ENCODE results near the gene DYTN. TPM values are rescaled to one million over a fixed set of nuclear protein-coding genes. Genes with fewer than 3 reads are reported as not detected.

DYTN gene
- total RNA-seq, 2 experiments from 2014 or later, result not detected

DNA sequence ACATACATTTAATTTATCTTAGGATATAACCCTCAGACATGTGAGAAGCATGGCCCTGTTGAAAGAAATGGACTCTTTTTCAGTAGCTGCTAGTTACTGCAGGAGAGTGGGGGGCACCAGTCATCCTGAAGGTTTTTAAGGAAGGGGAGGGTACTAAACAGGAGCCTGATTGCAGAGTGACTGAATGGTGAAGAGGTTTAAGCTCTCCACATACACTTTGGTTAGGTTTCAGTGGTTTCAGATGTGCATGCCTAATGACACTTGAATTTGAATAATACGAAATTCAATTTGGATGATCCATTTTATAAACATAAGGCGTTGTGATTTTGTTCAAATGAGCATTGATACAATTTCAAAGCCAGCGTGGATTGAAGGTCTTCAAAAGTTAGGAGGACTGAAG is 86.9 kb downstream of the DYTN start:
- TF ChIP-seq, protein P1, sequence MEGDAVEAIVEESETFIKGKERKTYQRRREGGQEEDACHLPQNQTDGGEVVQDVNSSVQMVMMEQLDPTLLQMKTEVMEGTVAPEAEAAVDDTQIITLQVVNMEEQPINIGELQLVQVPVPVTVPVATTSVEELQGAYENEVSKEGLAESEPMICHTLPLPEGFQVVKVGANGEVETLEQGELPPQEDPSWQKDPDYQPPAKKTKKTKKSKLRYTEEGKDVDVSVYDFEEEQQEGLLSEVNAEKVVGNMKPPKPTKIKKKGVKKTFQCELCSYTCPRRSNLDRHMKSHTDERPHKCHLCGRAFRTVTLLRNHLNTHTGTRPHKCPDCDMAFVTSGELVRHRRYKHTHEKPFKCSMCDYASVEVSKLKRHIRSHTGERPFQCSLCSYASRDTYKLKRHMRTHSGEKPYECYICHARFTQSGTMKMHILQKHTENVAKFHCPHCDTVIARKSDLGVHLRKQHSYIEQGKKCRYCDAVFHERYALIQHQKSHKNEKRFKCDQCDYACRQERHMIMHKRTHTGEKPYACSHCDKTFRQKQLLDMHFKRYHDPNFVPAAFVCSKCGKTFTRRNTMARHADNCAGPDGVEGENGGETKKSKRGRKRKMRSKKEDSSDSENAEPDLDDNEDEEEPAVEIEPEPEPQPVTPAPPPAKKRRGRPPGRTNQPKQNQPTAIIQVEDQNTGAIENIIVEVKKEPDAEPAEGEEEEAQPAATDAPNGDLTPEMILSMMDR (IDR thresholded peaks at IDR 0.05), result no peak
- Histone ChIP-seq H3K4me1 (ENCODE audit: insufficient read depth, low read length) (no peaks in the 10 kb centered on the region), H3K4me3 (ENCODE audit: low read length) (no peak overlapping the region), H3K9me3 (ENCODE audit: control insufficient read depth in 1 of 2, insufficient read depth in 1 of 2, low read length in 2 of 2) (no peaks in the 10 kb centered on the region), H3K36me3 (ENCODE audit: insufficient read depth, low read length) (no peaks in the 10 kb centered on the region), H3K27ac (ENCODE audit: low read depth in 1 of 2, low read length in 2 of 2) (no peak overlapping the region), H3K27me3 (ENCODE audit: control insufficient read depth in 1 of 2, insufficient read depth in 2 of 2, low read length in 2 of 2) (peaks cover 0 to 11% of the 10 kb centered on the region in 2 experiments)
- ChIA-PET POLR2A (no interaction called here), CTCF (no interaction called here)
- intact Hi-C loops (cut with DNase I, micrococcal nuclease), result no loop called here
- Mint-ChIP-seq H3K36me3 (ENCODE audit: low read depth) (no peaks in the 10 kb centered on the region), H3K27me3 (peaks cover 50% of the 10 kb centered on the region), H3K9me3 (no peaks in the 10 kb centered on the region), H3K4me3 (no peak overlapping the region), H3K27ac (no peak overlapping the region), H3K4me1 (ENCODE audit: low read depth) (no peaks in the 10 kb centered on the region)
- ATAC-seq (ENCODE audit: poor library complexity), result no peak
- no peak for DNase-seq

DNA sequence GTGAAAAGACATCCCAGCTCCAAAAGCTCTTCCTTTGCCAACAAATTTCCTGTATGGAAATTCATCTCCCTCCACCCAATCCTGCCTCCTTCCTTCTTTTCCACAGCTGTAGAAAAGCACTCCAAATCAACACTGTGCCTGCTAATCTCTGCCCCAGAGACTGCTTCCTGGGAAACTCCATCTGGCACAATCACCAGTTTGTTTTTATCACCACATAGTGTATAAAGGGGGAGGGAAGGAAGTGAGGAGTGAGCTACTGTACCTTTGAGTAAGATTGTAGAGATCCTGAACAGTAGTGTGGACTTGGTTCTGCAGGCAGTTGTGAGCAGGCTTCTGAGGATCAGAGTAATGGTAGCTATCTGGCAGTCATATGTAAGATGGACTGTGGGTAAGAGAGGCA is 90.6 kb downstream of the DYTN start:
- Histone ChIP-seq H3K4me1 (ENCODE audit: insufficient read depth, low read length) (no peaks in the 10 kb centered on the region), H3K27ac (ENCODE audit: low read depth in 1 of 2, low read length in 2 of 2) (no peak overlapping the region), H3K9me3 (ENCODE audit: control insufficient read depth in 1 of 2, insufficient read depth in 1 of 2, low read length in 2 of 2) (no peaks in the 10 kb centered on the region), H3K4me3 (ENCODE audit: low read length) (no peak overlapping the region), H3K27me3 (ENCODE audit: control insufficient read depth in 1 of 2, insufficient read depth in 2 of 2, low read length in 2 of 2) (peaks cover 0 to 5% of the 10 kb centered on the region in 2 experiments), H3K36me3 (ENCODE audit: insufficient read depth, low read length) (no peaks in the 10 kb centered on the region)
- no peak overlapping the region for H3K4me3 Mint-ChIP-seq
- H3K27me3 Mint-ChIP-seq, result peaks cover 35% of the 10 kb centered on the region
- DNase-seq, result no peak
- H3K4me1 Mint-ChIP-seq (ENCODE audit: low read depth), result no peaks in the 10 kb centered on the region
- ATAC-seq (ENCODE audit: poor library complexity), result no peak
- ChIA-PET CTCF (no interaction called here), POLR2A (no interaction called here)
- intact Hi-C loops (cut with DNase I, micrococcal nuclease), result no loop called here
- no peaks in the 10 kb centered on the region for H3K9me3 Mint-ChIP-seq
- no peak overlapping the region for H3K27ac Mint-ChIP-seq
- H3K36me3 Mint-ChIP-seq (ENCODE audit: low read depth), result no peaks in the 10 kb centered on the region
- TF ChIP-seq, protein P1 (IDR thresholded peaks at IDR 0.05), result no peak

DNA sequence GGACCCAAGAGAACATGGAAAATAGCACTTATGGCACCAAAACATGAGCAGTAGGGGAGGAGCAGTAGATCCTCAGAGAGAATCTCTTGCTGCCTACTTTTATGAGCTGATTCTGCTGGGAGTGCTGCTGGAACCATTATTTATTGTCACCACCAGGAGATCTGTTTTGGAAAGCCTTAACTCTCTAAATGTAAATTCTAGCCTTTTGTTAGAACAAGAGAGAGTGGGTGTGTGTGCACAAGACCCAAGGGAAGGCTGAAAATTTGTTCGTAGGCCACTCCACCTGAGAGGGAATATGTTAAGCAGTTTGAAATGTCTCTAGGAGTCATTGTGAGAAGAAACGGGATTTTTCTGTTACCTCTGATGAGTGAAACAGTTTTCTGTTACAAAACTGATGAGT is 92.1 kb downstream of the DYTN start:
- intact Hi-C loops (cut with DNase I, micrococcal nuclease), result no loop called here
- POLR2A ChIA-PET, result no interaction called here
- ATAC-seq (ENCODE audit: poor library complexity) (no peak), DNase-seq (no peak)
- Histone ChIP-seq H3K4me1 (ENCODE audit: insufficient read depth, low read length) (no peaks in the 10 kb centered on the region), H3K4me3 (ENCODE audit: low read length) (no peak overlapping the region), H3K9me3 (ENCODE audit: control insufficient read depth in 1 of 2, insufficient read depth in 1 of 2, low read length in 2 of 2) (no peaks in the 10 kb centered on the region), H3K36me3 (ENCODE audit: insufficient read depth, low read length) (no peaks in the 10 kb centered on the region), H3K27ac (ENCODE audit: low read depth in 1 of 2, low read length in 2 of 2) (no peak overlapping the region), H3K27me3 (ENCODE audit: control insufficient read depth in 1 of 2, insufficient read depth in 2 of 2, low read length in 2 of 2) (peaks cover 0 to 5% of the 10 kb centered on the region in 2 experiments)
- no peaks in the 10 kb centered on the region for H3K4me1 Mint-ChIP-seq (ENCODE audit: low read depth)
- H3K27ac Mint-ChIP-seq, result no peak overlapping the region
- H3K27me3 Mint-ChIP-seq, result peaks cover 29% of the 10 kb centered on the region
- no peaks in the 10 kb centered on the region for H3K9me3 Mint-ChIP-seq
- H3K36me3 Mint-ChIP-seq (ENCODE audit: low read depth), result no peaks in the 10 kb centered on the region
- TF ChIP-seq, protein P1 (IDR thresholded peaks at IDR 0.05), result no peak
- H3K4me3 Mint-ChIP-seq, result no peak overlapping the region
- CTCF ChIA-PET, result no interaction called here
